GM10248 (cell line): ENCODE data around the gene SAMM50.

Source experiments
- CTCF ChIA-PET: fragments of 300-600 bp; sonication (Branson Sonifier 250); formaldehyde crosslinking; extraction: SDS; loops from one replicate; lab custom pipeline; 2021; ENCODE audit warnings: antibody characterized with exemption; lab: Yijun Ruan, JAX
- POLR2A ChIA-PET: fragments of 350-650 bp; sonication (Branson Sonifier 250); formaldehyde crosslinking; extraction: SDS; loops from one replicate; lab custom pipeline; 2020; ENCODE audit warnings: antibody characterized with exemption; lab: Yijun Ruan, JAX
- DNase-seq: peaks from one replicate; pipeline ENCODE4 v3.0.0; 2012; ENCODE audit errors: extremely low spot score
- CTCF ChIP-seq: IDR thresholded peaks from 2 replicates; pipeline ENCODE4 v1.5.1; 2012; ENCODE audit warnings: mild to moderate bottlenecking, low read depth; ENCODE audit errors: extremely low read depth, missing control alignments, control extremely low read depth

SAMM50 gene

GRCh38 chr22:43919106-43919973 is 35.9 kb upstream of the SAMM50 start:
- POLR2A ChIA-PET, result no interaction called here
- CTCF ChIA-PET, result no interaction called here
- TF ChIP-seq CTCF, result no peak
- DNase-seq, result no peak

- no peak for TF ChIP-seq CTCF
- ChIA-PET CTCF (interaction anchor here (1.0 to 1.6 kb wide), 5 partner anchors 8 to 24 kb away, joined by 3 to 8 read pairs (median 3); no protein-coding TSS in a partner anchor), POLR2A (interaction anchor here (0.6 kb wide), 1 partner anchor 21 kb away, joined by 3 read pairs; no protein-coding TSS in a partner anchor)
- no peak for DNase-seq
Measured at GRCh38 chr22:43921370-43921769, 33.9 kb upstream of the SAMM50 start.

- no peak for DNase-seq
- TF ChIP-seq CTCF, result no peak
- ChIA-PET CTCF (interaction anchor here (1.1 to 2.2 kb wide), 4 partner anchors 10 to 37 kb away, joined by 3 to 8 read pairs (median 6); no protein-coding TSS in a partner anchor), POLR2A (no interaction called here)
Measured at GRCh38 chr22:43922123-43922522, 33.1 kb upstream of the SAMM50 start.

- ChIA-PET CTCF (interaction anchor here (1.1 to 2.2 kb wide), 4 partner anchors 12 to 38 kb away, joined by 3 to 8 read pairs (median 6); no protein-coding TSS in a partner anchor), POLR2A (no interaction called here)
- DNase-seq, result peak; percentile 50
- no peak for TF ChIP-seq CTCF
Measured at GRCh38 chr22:43923191-43923590, 32.1 kb upstream of the SAMM50 start.

GRCh38 chr22:43923631-43924464 is 31.4 kb upstream of the SAMM50 start, which contains the start of gene PNPLA3:
TSS of gene PNPLA3 (plus strand) at chr22:43923805. CDS start at chr22:43923912, 107 bp downstream.
- TF ChIP-seq CTCF, result no peak
- CTCF ChIA-PET, result interaction anchor here (1.2 to 2.2 kb wide), 2 partner anchors 20 to 39 kb away, joined by 3 to 8 read pairs; no protein-coding TSS in a partner anchor
- peak; percentile 86 for DNase-seq
- POLR2A ChIA-PET, result no interaction called here

- POLR2A ChIA-PET, result no interaction called here
- CTCF ChIA-PET, result no interaction called here
- DNase-seq, result no peak
- TF ChIP-seq CTCF, result no peak
Measured at GRCh38 chr22:43924877-43925276, 30.4 kb upstream of the SAMM50 start.
